ENCODE data around the gene FBXW4. TPM values are rescaled to one million over a fixed set of nuclear protein-coding genes. Genes with fewer than 3 reads are reported as not detected.
"Not testable (repeated sequence)": the region's sequence is repeated elsewhere in the genome, so short reads cannot be mapped to it uniquely, and the experiment has no call there.

Gene FBXW4
- total RNA-seq, 1 donor from 2014 or later = 24.4 TPM

- Histone ChIP-seq H3K36me3 (ENCODE audit: control insufficient read depth, insufficient read depth, low read length) (no peaks in the 10 kb centered on the region), H3K4me3 (ENCODE audit: low read depth, low read length) (no peak overlapping the region), H3K27me3 (ENCODE audit: control insufficient read depth, insufficient read depth, low read length) (no peaks in the 10 kb centered on the region)
- DNase-seq (ENCODE audit: low read depth) = no peak
- TF ChIP-seq, protein P1, sequence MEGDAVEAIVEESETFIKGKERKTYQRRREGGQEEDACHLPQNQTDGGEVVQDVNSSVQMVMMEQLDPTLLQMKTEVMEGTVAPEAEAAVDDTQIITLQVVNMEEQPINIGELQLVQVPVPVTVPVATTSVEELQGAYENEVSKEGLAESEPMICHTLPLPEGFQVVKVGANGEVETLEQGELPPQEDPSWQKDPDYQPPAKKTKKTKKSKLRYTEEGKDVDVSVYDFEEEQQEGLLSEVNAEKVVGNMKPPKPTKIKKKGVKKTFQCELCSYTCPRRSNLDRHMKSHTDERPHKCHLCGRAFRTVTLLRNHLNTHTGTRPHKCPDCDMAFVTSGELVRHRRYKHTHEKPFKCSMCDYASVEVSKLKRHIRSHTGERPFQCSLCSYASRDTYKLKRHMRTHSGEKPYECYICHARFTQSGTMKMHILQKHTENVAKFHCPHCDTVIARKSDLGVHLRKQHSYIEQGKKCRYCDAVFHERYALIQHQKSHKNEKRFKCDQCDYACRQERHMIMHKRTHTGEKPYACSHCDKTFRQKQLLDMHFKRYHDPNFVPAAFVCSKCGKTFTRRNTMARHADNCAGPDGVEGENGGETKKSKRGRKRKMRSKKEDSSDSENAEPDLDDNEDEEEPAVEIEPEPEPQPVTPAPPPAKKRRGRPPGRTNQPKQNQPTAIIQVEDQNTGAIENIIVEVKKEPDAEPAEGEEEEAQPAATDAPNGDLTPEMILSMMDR (IDR thresholded peaks at IDR 0.05; ENCODE audit: insufficient read depth, low read length, poor library complexity, severe bottlenecking) = no peak
Measured at GRCh38 chr10:101601541-101601940, 93.4 kb downstream of the FBXW4 start.

GRCh38 chr10:101597091-101597900, 97.7 kb downstream of the FBXW4 start:
- TF ChIP-seq, protein P1 (IDR thresholded peaks at IDR 0.05; ENCODE audit: insufficient read depth, low read length, poor library complexity, severe bottlenecking) = no peak
- no peak for DNase-seq (ENCODE audit: low read depth)
- Histone ChIP-seq H3K4me3 (ENCODE audit: low read depth, low read length) (no peak overlapping the region), H3K36me3 (ENCODE audit: control insufficient read depth, insufficient read depth, low read length) (no peaks in the 10 kb centered on the region), H3K27me3 (ENCODE audit: control insufficient read depth, insufficient read depth, low read length) (no peaks in the 10 kb centered on the region)

DNA sequence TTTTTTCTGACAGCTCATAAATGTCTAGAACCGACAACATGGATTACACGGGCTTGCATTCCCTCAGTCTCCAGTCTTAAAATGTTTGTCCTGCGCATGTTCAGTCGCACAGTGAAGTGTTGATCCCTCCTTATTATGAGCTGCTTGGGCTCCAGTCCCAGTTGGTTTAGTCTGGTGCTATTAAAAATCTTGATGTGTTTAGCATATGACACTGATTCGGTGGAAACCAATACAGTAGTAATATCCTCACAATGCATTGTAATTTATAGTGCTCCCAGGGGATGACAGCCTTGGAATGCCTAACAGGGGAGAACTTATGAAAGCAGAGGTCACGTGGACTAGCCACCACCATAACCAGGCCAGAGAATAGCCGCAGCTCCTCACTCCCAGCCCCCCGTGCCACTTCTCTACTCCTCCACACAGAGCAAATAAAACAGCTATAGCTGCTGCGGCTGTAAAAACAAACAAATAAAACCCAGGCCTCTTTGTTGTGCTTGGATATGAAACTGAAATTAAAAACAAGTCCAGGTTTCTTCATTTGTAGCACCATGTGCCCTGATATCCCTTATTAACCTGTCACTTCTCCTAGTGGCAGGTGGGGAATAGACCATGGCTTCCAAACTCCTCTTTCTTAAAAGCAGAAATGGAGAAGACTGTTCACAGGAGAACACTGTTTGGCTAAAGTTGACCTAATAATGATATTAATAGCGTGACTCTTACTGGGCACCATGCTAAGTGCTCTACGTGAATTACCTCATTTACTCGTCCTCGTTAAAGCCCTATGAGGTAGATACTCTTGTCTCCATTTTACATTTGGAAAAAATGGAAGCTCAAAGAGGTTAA, 99.2 kb downstream of the FBXW4 start:
- no peak for DNase-seq (ENCODE audit: low read depth)
- TF ChIP-seq, protein P1 (IDR thresholded peaks at IDR 0.05; ENCODE audit: insufficient read depth, low read length, poor library complexity, severe bottlenecking) = no peak

GRCh38 chr10:101593331-101593730, 101.6 kb downstream of the FBXW4 start:
- H3K4me3 ChIP-seq (ENCODE audit: low read depth, low read length); H3K36me3 ChIP-seq (ENCODE audit: control insufficient read depth, insufficient read depth, low read length); DNase-seq (ENCODE audit: low read depth); H3K27me3 ChIP-seq (ENCODE audit: control insufficient read depth, insufficient read depth, low read length): not testable (repeated sequence)

More for the DNA sequence above, 99.2 kb downstream of the FBXW4 start:
- H3K36me3 ChIP-seq (ENCODE audit: control insufficient read depth, insufficient read depth, low read length) = no peaks in the 10 kb centered on the region
- H3K4me3 ChIP-seq (ENCODE audit: low read depth, low read length) = no peak overlapping the region
- no peaks in the 10 kb centered on the region for H3K27me3 ChIP-seq (ENCODE audit: control insufficient read depth, insufficient read depth, low read length)

DNA sequence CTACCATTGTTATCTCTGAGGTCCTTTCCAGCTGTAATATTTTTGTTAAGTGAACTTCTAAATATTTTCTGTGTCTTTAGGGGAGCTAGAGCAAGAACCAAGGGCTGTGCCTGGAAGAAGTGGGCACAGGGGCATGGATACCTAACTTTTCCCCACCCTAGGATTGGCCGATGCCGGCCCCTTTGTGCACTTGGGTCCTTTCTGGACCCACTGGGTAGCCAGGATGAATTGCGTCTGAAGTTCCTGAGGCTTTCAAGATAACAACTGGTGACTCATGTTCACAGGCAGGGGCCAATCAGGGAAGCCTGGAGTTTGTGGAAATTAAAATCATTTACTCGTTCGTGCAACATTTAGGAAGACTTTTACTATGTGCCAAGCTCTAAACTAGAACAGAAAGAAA, 106.1 kb downstream of the FBXW4 start:
- no peaks in the 10 kb centered on the region for H3K27me3 ChIP-seq (ENCODE audit: control insufficient read depth, insufficient read depth, low read length)
- DNase-seq (ENCODE audit: low read depth) = no peak
- TF ChIP-seq, protein P1 (IDR thresholded peaks at IDR 0.05; ENCODE audit: insufficient read depth, low read length, poor library complexity, severe bottlenecking) = no peak
- H3K36me3 ChIP-seq (ENCODE audit: control insufficient read depth, insufficient read depth, low read length) = no peaks in the 10 kb centered on the region
- peak overlapping the region; percentile 64 for H3K4me3 ChIP-seq (ENCODE audit: low read depth, low read length)

Measured in kidney epithelial cell (primary cell).